SU-DHL-6 (cell line): ENCODE results near the gene NRG3.

Experiments used
- H2AFZ ChIP-seq: fragments of 200-600 bp; sonication (generic); 2 replicates; pipeline ENCODE4 v1.6.1; 2014; ENCODE audit warnings: low read depth, mild to moderate bottlenecking, moderate library complexity, mixed read lengths, antibody characterized with exemption, low read length; ENCODE audit not compliant: severe bottlenecking
- H3F3A ChIP-seq: fragments of 200-600 bp; shearing (Covaris generic); 2 replicates; pipeline ENCODE4 v1.6.0; 2016; ENCODE audit warnings: antibody characterized with exemption, mild to moderate bottlenecking; ENCODE audit not compliant: insufficient read depth
- H3K27ac ChIP-seq: fragments of 200-600 bp; sonication (generic); 2 replicates; pipeline ENCODE4 v1.5.1; 2016; ENCODE audit warnings: low read depth, mild to moderate bottlenecking, low read length, moderate library complexity, mixed read lengths
- H3K27me3 ChIP-seq: fragments of 200-600 bp; sonication (generic), shearing (Covaris generic); 2 replicates; pipeline ENCODE4 v1.6.0; 2014; ENCODE audit warnings: mild to moderate bottlenecking, low read length
- H3K36me3 ChIP-seq: fragments of 200-600 bp; sonication (generic); 2 replicates; pipeline ENCODE4 v1.6.1; 2014; ENCODE audit warnings: mild to moderate bottlenecking, low read length, mixed read lengths
- H3K4me2 ChIP-seq: fragments of 300-600, 200-600 bp; shearing (Covaris generic), sonication (generic); 2 replicates; pipeline ENCODE4 v1.6.0; 2014; ENCODE audit warnings: low read length, low read depth, mild to moderate bottlenecking; ENCODE audit not compliant: poor library complexity, severe bottlenecking
- H3K4me3 ChIP-seq: fragments of 200-600 bp; sonication (generic); 2 replicates; pipeline ENCODE4 v1.5.1; 2014; ENCODE audit warnings: antibody characterized with exemption, low read length, mild to moderate bottlenecking, mixed read lengths; ENCODE audit not compliant: insufficient read depth, poor library complexity, severe bottlenecking
- H3K79me2 ChIP-seq: fragments of 200-600 bp; sonication (generic); 2 replicates; pipeline ENCODE4 v1.6.1; 2014; ENCODE audit warnings: mild to moderate bottlenecking, low read length, moderate library complexity; ENCODE audit not compliant: insufficient read depth
- H3K9ac ChIP-seq: fragments of 200-600 bp; sonication (generic); 2 replicates; pipeline ENCODE4 v1.7.0; 2014; ENCODE audit warnings: mild to moderate bottlenecking, low read length
- H3K9me2 ChIP-seq: fragments of 200-600 bp; sonication (generic); replicated peaks from 2 replicates; pipeline ENCODE4 v1.6.1; 2014; ENCODE audit warnings: low read length; ENCODE audit not compliant: insufficient read depth
- H3K9me3 ChIP-seq: fragments of 200-600 bp; sonication (generic); 2 replicates; pipeline ENCODE4 v1.6.1; 2014; ENCODE audit warnings: low read length, mixed read lengths; ENCODE audit not compliant: insufficient read depth
- H4K20me1 ChIP-seq: fragments of 200-600 bp; sonication (generic); 2 replicates; pipeline ENCODE4 v1.6.1; 2014; ENCODE audit warnings: low read depth, mild to moderate bottlenecking, antibody characterized with exemption, low read length, moderate library complexity, mixed read lengths
- EZH2phosphoT487 ChIP-seq: fragments of 200-600 bp; sonication (generic), shearing (Covaris generic); conservative IDR thresholded peaks from 2 replicates; pipeline ENCODE4 v1.6.1; 2018; ENCODE audit warnings: mild to moderate bottlenecking, antibody characterized with exemption, low read length, moderate library complexity, mixed read lengths
- TF ChIP-seq, protein P1 (sequence below): fragments of 200-600 bp; sonication (generic); IDR thresholded peaks from one replicate; pipeline ENCODE4 v1.5.1; 2017; ENCODE audit warnings: antibody characterized with exemption, mild to moderate bottlenecking, low read length, moderate library complexity; ENCODE audit not compliant: insufficient read depth, poor library complexity, severe bottlenecking

Gene NRG3

GRCh38 chr10:82075605-82076004 lies 200.6 kb downstream of the NRG3 start:
- H3K4me2 ChIP-seq: no peak overlapping the region
- H2AFZ ChIP-seq: no peak overlapping the region
- no peaks in the 10 kb centered on the region for H4K20me1 ChIP-seq
- H3K27me3 ChIP-seq: no peaks in the 10 kb centered on the region
- H3K4me3 ChIP-seq: no peak overlapping the region
- H3K27ac ChIP-seq: no peak overlapping the region
- H3K9ac ChIP-seq: no peak overlapping the region
- H3F3A ChIP-seq: no peaks in the 10 kb centered on the region
- no peaks in the 10 kb centered on the region for H3K79me2 ChIP-seq
- H3K36me3 ChIP-seq: no peaks in the 10 kb centered on the region
- TF ChIP-seq, protein P1, sequence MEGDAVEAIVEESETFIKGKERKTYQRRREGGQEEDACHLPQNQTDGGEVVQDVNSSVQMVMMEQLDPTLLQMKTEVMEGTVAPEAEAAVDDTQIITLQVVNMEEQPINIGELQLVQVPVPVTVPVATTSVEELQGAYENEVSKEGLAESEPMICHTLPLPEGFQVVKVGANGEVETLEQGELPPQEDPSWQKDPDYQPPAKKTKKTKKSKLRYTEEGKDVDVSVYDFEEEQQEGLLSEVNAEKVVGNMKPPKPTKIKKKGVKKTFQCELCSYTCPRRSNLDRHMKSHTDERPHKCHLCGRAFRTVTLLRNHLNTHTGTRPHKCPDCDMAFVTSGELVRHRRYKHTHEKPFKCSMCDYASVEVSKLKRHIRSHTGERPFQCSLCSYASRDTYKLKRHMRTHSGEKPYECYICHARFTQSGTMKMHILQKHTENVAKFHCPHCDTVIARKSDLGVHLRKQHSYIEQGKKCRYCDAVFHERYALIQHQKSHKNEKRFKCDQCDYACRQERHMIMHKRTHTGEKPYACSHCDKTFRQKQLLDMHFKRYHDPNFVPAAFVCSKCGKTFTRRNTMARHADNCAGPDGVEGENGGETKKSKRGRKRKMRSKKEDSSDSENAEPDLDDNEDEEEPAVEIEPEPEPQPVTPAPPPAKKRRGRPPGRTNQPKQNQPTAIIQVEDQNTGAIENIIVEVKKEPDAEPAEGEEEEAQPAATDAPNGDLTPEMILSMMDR: no peak
- TF ChIP-seq EZH2phosphoT487: no peak
- no peaks in the 10 kb centered on the region for H3K9me3 ChIP-seq
- no peaks in the 10 kb centered on the region for H3K9me2 ChIP-seq

- Histone ChIP-seq H3K9me2 (no peaks in the 10 kb centered on the region), H3K79me2 (no peaks in the 10 kb centered on the region), H2AFZ (no peak overlapping the region), H3K9ac (no peak overlapping the region), H3K9me3 (no peaks in the 10 kb centered on the region), H3F3A (no peaks in the 10 kb centered on the region), H4K20me1 (no peaks in the 10 kb centered on the region), H3K36me3 (no peaks in the 10 kb centered on the region), H3K4me2 (no peak overlapping the region), H3K27ac (no peak overlapping the region), H3K27me3 (no peaks in the 10 kb centered on the region), H3K4me3 (no peak overlapping the region)
- TF ChIP-seq EZH2phosphoT487: no peak
- TF ChIP-seq, protein P1: no peak
Measured at GRCh38 chr10:82084496-82084895, 209.5 kb downstream of the NRG3 start.

DNA sequence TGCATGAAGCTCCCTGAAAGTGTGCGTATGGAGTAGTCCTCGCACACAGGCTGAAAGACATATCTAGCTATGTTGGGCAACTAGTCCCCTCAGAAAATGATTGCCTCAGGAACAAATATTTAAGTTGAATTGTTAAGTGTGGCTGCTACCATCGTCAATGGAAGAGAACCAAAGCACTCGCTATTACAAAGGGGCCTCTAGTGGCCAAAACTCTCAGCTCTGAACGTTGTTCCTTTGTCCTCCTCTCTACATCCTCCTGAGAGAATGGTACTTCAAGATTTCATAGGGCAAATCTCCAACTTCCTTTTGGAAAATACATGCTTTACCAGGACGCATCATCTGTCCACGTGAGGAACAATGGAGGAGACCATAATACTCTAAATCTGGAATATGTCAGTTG lies 209.9 kb downstream of the NRG3 start:
- Histone ChIP-seq H4K20me1 (no peaks in the 10 kb centered on the region), H3K36me3 (no peaks in the 10 kb centered on the region), H3K9me3 (no peaks in the 10 kb centered on the region), H3F3A (no peaks in the 10 kb centered on the region), H3K27ac (no peak overlapping the region), H3K4me3 (no peak overlapping the region), H3K4me2 (no peak overlapping the region), H3K9ac (no peak overlapping the region), H3K9me2 (no peaks in the 10 kb centered on the region), H3K79me2 (no peaks in the 10 kb centered on the region), H2AFZ (no peak overlapping the region), H3K27me3 (no peaks in the 10 kb centered on the region)
- TF ChIP-seq, protein P1: no peak
- TF ChIP-seq EZH2phosphoT487: no peak

- no peak for TF ChIP-seq EZH2phosphoT487
- TF ChIP-seq, protein P1: no peak
- H3K36me3 ChIP-seq: no peaks in the 10 kb centered on the region
- H3K4me2 ChIP-seq: no peak overlapping the region
- no peaks in the 10 kb centered on the region for H3K79me2 ChIP-seq
- no peaks in the 10 kb centered on the region for H4K20me1 ChIP-seq
- H3K9ac ChIP-seq: no peak overlapping the region
- H3K27me3 ChIP-seq: no peaks in the 10 kb centered on the region
- no peak overlapping the region for H2AFZ ChIP-seq
- no peaks in the 10 kb centered on the region for H3K9me3 ChIP-seq
- H3K4me3 ChIP-seq: no peak overlapping the region
- H3K9me2 ChIP-seq: no peaks in the 10 kb centered on the region
- no peak overlapping the region for H3K27ac ChIP-seq
- H3F3A ChIP-seq: no peaks in the 10 kb centered on the region
Measured at GRCh38 chr10:82089327-82089726, 214.3 kb downstream of the NRG3 start.
